Erythroblast (primary cell): ENCODE data around the gene ARMC7.

Experiments
- GATA1 ChIP-seq: IDR thresholded peaks from 2 replicates; pipeline ENCODE4 v1.6.1; 2011; ENCODE audit warnings: low read depth, mild to moderate bottlenecking, control low read depth, low read length, moderate library complexity
- POLR2A ChIP-seq: IDR thresholded peaks from 2 replicates; pipeline ENCODE4 v1.6.1; 2011; ENCODE audit warnings: mild to moderate bottlenecking, low read length

DNA sequence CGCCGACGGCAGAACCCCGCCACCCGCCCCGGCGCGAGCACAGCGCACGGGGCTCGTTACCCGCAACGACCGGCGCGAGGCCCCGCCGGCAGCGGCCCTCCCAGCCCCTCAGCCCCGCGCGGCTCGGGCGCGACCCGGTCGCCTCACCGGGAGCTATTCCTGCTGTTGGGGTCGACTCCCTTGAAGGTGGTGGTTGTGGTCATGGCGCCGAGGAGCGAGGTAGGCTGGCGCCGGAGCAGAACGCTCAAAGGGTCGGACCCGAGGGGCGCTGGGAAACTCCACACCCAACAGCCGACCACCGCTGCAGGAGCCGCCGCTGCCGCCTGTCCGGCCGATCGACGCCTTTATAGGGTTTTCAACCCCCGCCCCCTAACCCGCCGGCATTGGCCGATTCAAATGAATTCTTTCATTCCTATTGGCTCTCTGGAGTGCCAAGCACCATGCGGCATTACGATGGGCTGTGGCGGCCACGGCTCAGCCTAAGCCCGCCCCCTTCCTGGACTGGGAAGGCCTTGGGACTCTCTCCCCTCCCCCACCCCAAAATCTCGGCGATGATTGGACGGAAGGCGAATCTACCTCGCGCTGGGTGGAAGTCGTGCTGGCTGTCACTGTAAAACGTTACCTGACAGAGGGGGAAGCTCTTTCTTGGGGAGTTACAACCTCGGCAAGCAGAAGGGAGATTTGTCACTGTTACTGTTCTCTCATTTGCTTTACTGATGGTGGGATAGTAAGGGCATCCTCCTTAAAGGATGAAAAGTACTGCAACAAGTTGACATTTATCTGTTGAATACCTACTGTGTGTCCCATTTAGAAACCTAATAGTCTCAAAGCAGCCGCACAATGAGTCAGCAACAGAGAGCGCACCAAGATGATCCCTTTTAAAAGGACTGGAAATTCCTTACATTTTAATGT, 44.7 kb downstream of the ARMC7 start, which contains the start of gene JPT1:
- TF ChIP-seq POLR2A, result peak; percentile 98
- no peak for TF ChIP-seq GATA1
